CD14-positive monocyte (primary cell): ENCODE results near the gene JUP. TPM values are rescaled to one million over a fixed set of nuclear protein-coding genes. Genes with fewer than 3 reads are reported as not detected.

Experiments used
- DNase-seq, 3 donors: peaks; one replicate each; pipeline ENCODE4 v3.0.0-alpha.2; 2011 to 2022
- H2AFZ ChIP-seq: 2 replicates; pipeline ENCODE4 v1.6.0; 2012; ENCODE audit warnings: mild to moderate bottlenecking, low read depth, low read length, inconsistent platforms; ENCODE audit not compliant: insufficient read depth, poor library complexity, severe bottlenecking
- H3K27ac ChIP-seq, 2 donors: 1 replicate in 1 of 2; 2 replicates in 1 of 2; pipeline ENCODE4 v1.5.1; 2012 to 2013; ENCODE audit warnings: low read length in 2 of 2, control low read depth in 1 of 2, inconsistent platforms in 1 of 2, low read depth in 1 of 2, mild to moderate bottlenecking in 1 of 2
- H3K27me3 ChIP-seq, 2 donors: one replicate each; pipeline versions ENCODE4 v1.6.0 to v1.6.1; 2011 to 2013; ENCODE audit warnings: low read length in 2 of 2; ENCODE audit not compliant: control insufficient read depth in 2 of 2, insufficient read depth in 2 of 2
- H3K36me3 ChIP-seq, 2 donors: replicated peaks in 1 of 2; 1 replicate in 1 of 2; 2 replicates in 1 of 2; pipeline versions ENCODE4 v1.5.1 to v1.6.1; 2012 to 2013; ENCODE audit warnings: low read length in 2 of 2, control low read depth in 1 of 2, inconsistent platforms in 1 of 2, mild to moderate bottlenecking in 1 of 2; ENCODE audit not compliant: insufficient read depth in 2 of 2, control insufficient read depth in 1 of 2
- H3K4me1 ChIP-seq, 2 donors: 1 replicate in 1 of 2; 2 replicates in 1 of 2; pipeline versions ENCODE4 v1.5.1 to v1.6.1; 2012 to 2013; ENCODE audit warnings: low read length in 2 of 2, control low read depth in 1 of 2, inconsistent platforms in 1 of 2, mild to moderate bottlenecking in 1 of 2, moderate library complexity in 1 of 2; ENCODE audit not compliant: insufficient read depth in 2 of 2, control insufficient read depth in 1 of 2
- H3K4me2 ChIP-seq: replicated peaks from 2 replicates; pipeline ENCODE3; 2012; ENCODE audit warnings: low read length, moderate library complexity, mild to moderate bottlenecking; ENCODE audit not compliant: poor library complexity, severe bottlenecking; ENCODE audit errors: extremely low read depth
- H3K4me3 ChIP-seq, 3 experiments: fragments of 200-600 bp in 1 of 3; sonication (generic) in 1 of 3; replicated peaks in 1 of 3; 1 replicate in 2 of 3; 2 replicates in 1 of 3; pipeline ENCODE4 v1.5.1; 2011 to 2013; ENCODE audit warnings: low read length in 3 of 3, mild to moderate bottlenecking in 3 of 3, control low read depth in 2 of 3, low read depth in 2 of 3, inconsistent platforms in 1 of 3, moderate library complexity in 1 of 3
- H3K79me2 ChIP-seq: 2 replicates; pipeline ENCODE4 v1.6.0; 2012; ENCODE audit warnings: mild to moderate bottlenecking, control low read depth, inconsistent platforms, low read length, moderate library complexity; ENCODE audit not compliant: insufficient read depth
- H3K9ac ChIP-seq: 2 replicates; pipeline ENCODE4 v1.6.0; 2017; ENCODE audit warnings: low read length, mild to moderate bottlenecking; ENCODE audit not compliant: insufficient read depth, poor library complexity, severe bottlenecking
- H3K9me3 ChIP-seq, 2 donors: replicated peaks in 1 of 2; 1 replicate in 1 of 2; 2 replicates in 1 of 2; pipeline versions ENCODE4 v1.5.1 to v1.6.1; 2012 to 2013; ENCODE audit warnings: low read length in 2 of 2, control low read depth in 1 of 2; ENCODE audit not compliant: control insufficient read depth in 1 of 2, insufficient read depth in 1 of 2
- H4K20me1 ChIP-seq: 2 replicates; pipeline ENCODE4 v1.6.0; 2012; ENCODE audit warnings: mild to moderate bottlenecking, low read length, control low read depth, moderate library complexity; ENCODE audit not compliant: insufficient read depth
- H3K27ac Mint-ChIP-seq, 7 donors: one replicate each; pipeline ENCODE4 v1.8.0; 2020; ENCODE audit warnings: mild to moderate bottlenecking in 7 of 7, mixed read lengths in 7 of 7, moderate library complexity in 6 of 7, inconsistent platforms in 2 of 7
- H3K27me3 Mint-ChIP-seq, 3 donors: one replicate each; pipeline ENCODE4 v1.8.0; 2021 to 2022; ENCODE audit warnings: low read depth in 3 of 3, mild to moderate bottlenecking in 3 of 3, mixed read lengths in 3 of 3, moderate library complexity in 3 of 3, inconsistent platforms in 1 of 3
- H3K36me3 Mint-ChIP-seq, 2 donors: one replicate each; pipeline ENCODE4 v1.8.0; 2020; ENCODE audit warnings: mixed read lengths in 2 of 2, inconsistent platforms in 1 of 2, mild to moderate bottlenecking in 1 of 2
- H3K4me1 Mint-ChIP-seq: one replicate; pipeline ENCODE4 v1.8.0; 2020; ENCODE audit warnings: mild to moderate bottlenecking, mixed read lengths
- H3K4me3 Mint-ChIP-seq, 2 donors: one replicate each; pipeline ENCODE4 v1.8.0; 2020; ENCODE audit warnings: mild to moderate bottlenecking in 2 of 2, mixed read lengths in 2 of 2, moderate library complexity in 1 of 2
- H3K9me3 Mint-ChIP-seq, 7 donors: one replicate each; pipeline ENCODE4 v1.8.0; 2020 to 2022; ENCODE audit warnings: mixed read lengths in 7 of 7, mild to moderate bottlenecking in 6 of 7, moderate library complexity in 6 of 7, inconsistent platforms in 2 of 7
- WGBS: methylation state at CpG from one replicate; pipeline ENCODE4 v1.1.5; 2013; ENCODE audit warnings: missing lambda C conversion rate; ENCODE audit not compliant: insufficient coverage; 5-methylcytosine and 5-hydroxymethylcytosine counted together
- intact Hi-C, 2 donors: fragments of 100-400 bp; cut with micrococcal nuclease; formaldehyde crosslinking; loops; one replicate each; pipeline versions ENCODE4 v1.15.0 to v1.15.1; 2023
- polyA plus RNA-seq, 3 donors: library from polyadenylated mRNA; depleted of rRNA in 1 of 3; unstranded in 2 of 3; stranded (reverse) in 1 of 3; fragments of 300-500 nt in 2 of 3; fragments of >200 nt in 1 of 3; fragmentation: Illumina TruSeq in 2 of 3; gene quantifications; 1 replicate in 2 of 3; 2 replicates in 1 of 3; pipeline ENCODE4 v1.2.3, GENCODE V29; 2012 to 2021
- TF ChIP-seq, protein P1 (sequence below): fragments of 200-600 bp; IDR thresholded peaks from one replicate; pipeline ENCODE4 v1.8.0; 2022; ENCODE audit warnings: antibody characterized with exemption, mild to moderate bottlenecking

The JUP gene
- polyA plus RNA-seq, 3 donors: 14.0 to 22.1 (median 15.4) TPM

DNA sequence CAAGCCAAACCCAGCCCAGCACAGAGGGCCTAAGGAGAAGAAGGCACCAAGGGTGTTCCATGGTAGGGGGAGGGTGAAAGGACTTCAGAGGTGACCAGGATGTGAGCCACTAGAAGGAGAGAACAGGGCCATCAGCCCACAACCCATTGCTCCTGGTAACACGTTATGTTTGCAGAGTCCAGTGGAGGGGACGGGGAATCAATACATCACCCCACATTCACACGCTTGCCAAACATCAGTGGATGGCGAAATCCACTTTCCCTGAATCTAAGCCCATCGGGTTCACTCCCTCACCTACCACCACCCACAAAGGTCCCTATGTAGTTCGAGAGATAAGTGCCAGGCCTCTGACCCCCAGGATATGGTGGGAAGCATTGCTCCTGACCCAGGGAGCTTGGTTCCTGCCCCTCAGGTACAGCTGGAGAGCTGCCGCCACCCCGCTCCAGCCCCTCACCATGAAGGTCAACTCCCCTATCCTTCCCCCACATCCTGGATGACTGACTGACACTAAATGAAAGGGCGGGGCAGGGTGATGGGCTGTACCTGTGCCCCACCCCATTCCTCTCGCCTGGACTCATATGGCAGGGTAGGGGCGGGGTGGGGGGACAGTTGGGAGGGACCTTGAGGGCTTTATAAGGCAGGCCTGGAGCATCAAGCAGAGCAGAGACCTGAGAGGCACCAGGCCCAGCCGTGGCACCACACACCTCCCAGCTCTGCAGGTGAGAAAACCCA is 74.7 kb downstream of the JUP start, which contains the start of gene GAST:
Gene GAST, plus strand, starts transcription at position 663 of the 732 bp plus-strand sequence. CDS start 3,106 bp downstream, outside the sequence.
- Mint-ChIP-seq H3K4me1 (peaks cover 3% of the 10 kb centered on the region), H3K36me3 (no peaks in the 10 kb centered on the region), H3K4me3 (peak within 1 kb of the TSS in 1 of 2 donors; percentile 1), H3K9me3 (peaks cover 0 to 4% (median 0%) of the 10 kb centered on the region in 7 donors), H3K27ac (no peak within 1 kb of the TSS), H3K27me3 (peaks cover 3 to 7% (median 4%) of the 10 kb centered on the region in 3 donors)
- H3K4me1 ChIP-seq: no peaks in the 10 kb centered on the region
- H3K36me3 ChIP-seq: no peaks in the 10 kb centered on the region
- intact Hi-C loops: no loop called here
- WGBS: 98% methylated on average over 6 of the region's 12 CpGs
- H3K9me3 ChIP-seq: no peaks in the 10 kb centered on the region
- H4K20me1 ChIP-seq: no peaks in the 10 kb centered on the region
- no peak within 1 kb of the TSS for H3K4me2 ChIP-seq
- H3K9ac ChIP-seq: no peak within 1 kb of the TSS
- TF ChIP-seq, protein P1, sequence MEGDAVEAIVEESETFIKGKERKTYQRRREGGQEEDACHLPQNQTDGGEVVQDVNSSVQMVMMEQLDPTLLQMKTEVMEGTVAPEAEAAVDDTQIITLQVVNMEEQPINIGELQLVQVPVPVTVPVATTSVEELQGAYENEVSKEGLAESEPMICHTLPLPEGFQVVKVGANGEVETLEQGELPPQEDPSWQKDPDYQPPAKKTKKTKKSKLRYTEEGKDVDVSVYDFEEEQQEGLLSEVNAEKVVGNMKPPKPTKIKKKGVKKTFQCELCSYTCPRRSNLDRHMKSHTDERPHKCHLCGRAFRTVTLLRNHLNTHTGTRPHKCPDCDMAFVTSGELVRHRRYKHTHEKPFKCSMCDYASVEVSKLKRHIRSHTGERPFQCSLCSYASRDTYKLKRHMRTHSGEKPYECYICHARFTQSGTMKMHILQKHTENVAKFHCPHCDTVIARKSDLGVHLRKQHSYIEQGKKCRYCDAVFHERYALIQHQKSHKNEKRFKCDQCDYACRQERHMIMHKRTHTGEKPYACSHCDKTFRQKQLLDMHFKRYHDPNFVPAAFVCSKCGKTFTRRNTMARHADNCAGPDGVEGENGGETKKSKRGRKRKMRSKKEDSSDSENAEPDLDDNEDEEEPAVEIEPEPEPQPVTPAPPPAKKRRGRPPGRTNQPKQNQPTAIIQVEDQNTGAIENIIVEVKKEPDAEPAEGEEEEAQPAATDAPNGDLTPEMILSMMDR: no peak
- no peak within 1 kb of the TSS for H3K27ac ChIP-seq
- no peaks in the 10 kb centered on the region for H3K27me3 ChIP-seq
- H3K79me2 ChIP-seq: no peaks in the 10 kb centered on the region
- no peak within 1 kb of the TSS for H3K4me3 ChIP-seq
- DNase-seq: no peak
- H2AFZ ChIP-seq: no peak within 1 kb of the TSS

DNA sequence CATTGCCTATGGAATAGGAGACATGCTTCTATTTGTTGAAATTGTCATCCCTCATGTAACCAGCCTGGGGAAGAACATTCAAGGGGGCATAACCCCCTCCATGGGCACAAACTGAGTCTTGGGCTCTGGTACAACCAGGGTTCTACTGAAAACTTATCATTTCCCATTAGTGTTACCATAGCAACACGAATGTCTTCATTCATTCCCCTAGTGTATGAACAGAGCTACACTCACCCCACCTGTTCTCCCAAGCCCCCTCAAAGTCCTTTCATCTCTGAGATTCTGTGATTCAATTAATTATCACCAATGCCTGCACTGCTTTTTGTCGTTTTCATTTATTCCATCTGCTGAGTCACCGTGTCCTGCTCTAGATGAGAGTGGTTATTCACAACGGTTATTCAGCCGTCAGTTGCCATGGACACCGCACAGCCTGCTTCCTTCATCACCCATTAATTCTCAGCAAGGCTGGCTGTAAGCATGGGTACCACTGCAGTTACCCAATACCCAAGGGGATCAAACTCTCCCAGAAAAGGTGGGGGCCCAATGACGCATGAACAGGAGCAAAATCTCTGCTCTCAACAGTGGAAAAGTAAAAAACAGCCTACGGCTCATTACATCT is 75.9 kb downstream of the JUP start:
- peaks cover 3% of the 10 kb centered on the region for H3K4me1 Mint-ChIP-seq
- intact Hi-C loops: no loop called here
- H3K9me3 ChIP-seq: no peaks in the 10 kb centered on the region
- no peaks in the 10 kb centered on the region for H3K4me1 ChIP-seq
- H2AFZ ChIP-seq: no peak overlapping the region
- peaks cover 0 to 4% (median 0%) of the 10 kb centered on the region in 7 donors for H3K9me3 Mint-ChIP-seq
- no peaks in the 10 kb centered on the region for H3K79me2 ChIP-seq
- H3K27me3 ChIP-seq: no peaks in the 10 kb centered on the region
- peak in 1 of 3 donors; percentile 50 for DNase-seq
- H3K4me2 ChIP-seq: no peak overlapping the region
- no peaks in the 10 kb centered on the region for H4K20me1 ChIP-seq
- no peak overlapping the region for H3K27ac Mint-ChIP-seq
- H3K36me3 ChIP-seq: no peaks in the 10 kb centered on the region
- no peaks in the 10 kb centered on the region for H3K36me3 Mint-ChIP-seq
- H3K4me3 Mint-ChIP-seq: no peak overlapping the region
- no peak overlapping the region for H3K27ac ChIP-seq
- TF ChIP-seq, protein P1: no peak
- H3K9ac ChIP-seq: no peak overlapping the region
- H3K4me3 ChIP-seq: no peak overlapping the region
- H3K27me3 Mint-ChIP-seq: peaks cover 3 to 7% (median 4%) of the 10 kb centered on the region in 3 donors
- 32% methylated on average over 8 of the region's 8 CpGs for WGBS
